AG08396 (cell line): ENCODE measurements around the gene CD3G.
"Not testable (repeated sequence)": the region's sequence is repeated elsewhere in the genome, so short reads cannot be mapped to it uniquely, and the experiment has no call there.

Source experiments
- DNase-seq: peaks from one replicate; pipeline ENCODE4 v3.0.0; 2012; ENCODE audit warnings: low spot score, mixed read lengths

The CD3G gene

GRCh38 chr11:118379497-118379896, 35.4 kb downstream of the CD3G start:
- no peak for DNase-seq

- no peak for DNase-seq
These were observed 36.4 kb downstream of the CD3G start for GRCh38 chr11:118380571-118380970.

- no peak for DNase-seq
These were observed 38.8 kb downstream of the CD3G start for GRCh38 chr11:118382954-118383353.

- DNase-seq = no peak
These were observed 39.5 kb downstream of the CD3G start for GRCh38 chr11:118383657-118384056.

GRCh38 chr11:118396097-118396501, 52.0 kb downstream of the CD3G start:
- DNase-seq = no peak

- no peak for DNase-seq
These were observed 53.3 kb downstream of the CD3G start for GRCh38 chr11:118397448-118397847.

- DNase-seq = no peak
These were observed 54.8 kb downstream of the CD3G start for GRCh38 chr11:118398791-118399559.

- DNase-seq = peak; percentile 91
These were observed 57.2 kb downstream of the CD3G start, which contains the start of gene ATP5MG for GRCh38 chr11:118401151-118401879. ATP5MG (plus strand) TSS chr11:118401606; CDS start chr11:118401666, 60 bp downstream.

GRCh38 chr11:118401880-118402590, 57.9 kb downstream of the CD3G start:
- peak; percentile 79 for DNase-seq

GRCh38 chr11:118402594-118402993, 58.5 kb downstream of the CD3G start:
- not testable (repeated sequence) for DNase-seq
